ENCODE measurements around the gene PTBP3. TPM values are rescaled to one million over a fixed set of nuclear protein-coding genes. Genes with fewer than 3 reads are reported as not detected.

The PTBP3 gene
- total and polyA plus RNA-seq, 2 of the 4 experiments (the other 2 are of a cell fraction) = 8.6 to 15.6 TPM

GRCh38 chr9:112382501-112383364 is 49.3 kb upstream of the PTBP3 start:
- BruUV-seq (replicated peaks) = no TSS peak
- no peak for DNase-seq

More at GRCh38 chr9:112382501-112383364, 49.3 kb upstream of the PTBP3 start:
- intact Hi-C loops (cut with micrococcal nuclease) (loop anchor here (5.0 kb wide), 1 partner anchor 330 kb away; no protein-coding TSS in a partner anchor), in situ Hi-C loops (cut with MboI; ENCODE audit: low sequenced_read_pairs) (no loop called here), dilution Hi-C loops (cut with HindIII; ENCODE audit: low sequenced_read_pairs, unreplicated experiment) (no loop called here)
- H3K56ac ChIP-seq (ENCODE audit: extremely low read depth, insufficient read depth, low read length) = no peak overlapping the region
- H3K27ac ChIP-seq (ENCODE audit: insufficient read depth, low read length) = no peak overlapping the region; the same call in 1 of the 2 replicates
- H4K5ac ChIP-seq (ENCODE audit: low read depth, low read length) = no peak overlapping the region
- H2BK120ac ChIP-seq (ENCODE audit: low read depth, low read length) = no peak overlapping the region
- H2BK15ac ChIP-seq (ENCODE audit: low read depth, low read length) = no peak overlapping the region
- peaks cover 17 to 67% of the 10 kb centered on the region in 2 experiments for H3K79me1 ChIP-seq (ENCODE audit: low read depth in 1 of 2, low read length in 2 of 2)
- H3K4me3 ChIP-seq (ENCODE audit: insufficient read depth, low read depth, low read length) = no peak overlapping the region
- H2AFZ ChIP-seq (replicated peaks; ENCODE audit: low read length, poor library complexity) = no peak overlapping the region
- H4K91ac ChIP-seq (ENCODE audit: insufficient read depth, low read depth, low read length) = no peak overlapping the region
- H3K4ac ChIP-seq (ENCODE audit: low read depth, low read length) = no peak overlapping the region
- peaks cover 3% of the 10 kb centered on the region; the same call in 1 of the 2 replicates for H3K4me1 ChIP-seq (ENCODE audit: control insufficient read depth, insufficient read depth, low read length)
- no peak overlapping the region for H3K9ac ChIP-seq (ENCODE audit: low read depth, low read length)
- H3K9me1 ChIP-seq (ENCODE audit: insufficient read depth, low read length) = no peaks in the 10 kb centered on the region; the same call in 1 of the 2 replicates
- no peak overlapping the region for H4K8ac ChIP-seq (ENCODE audit: low read depth in 2 of 2, low read length in 2 of 2)
- no peak overlapping the region for H2AK9ac ChIP-seq (replicated peaks; ENCODE audit: low read depth, low read length, poor library complexity)
- TF ChIP-seq BHLHE40 (IDR thresholded peaks at IDR 0.05; ENCODE audit: low read depth, low read length) (no peak), RAD21 (IDR thresholded peaks at IDR 0.05; ENCODE audit: low read length) (no peak), MAFK (IDR thresholded peaks at IDR 0.05; ENCODE audit: low read depth, low read length) (no peak), FOS (IDR thresholded peaks at IDR 0.05; ENCODE audit: low read depth, low read length) (no peak), CHD1 (IDR thresholded peaks at IDR 0.05; ENCODE audit: low read depth, low read length) (no peak), CEBPB (IDR thresholded peaks at IDR 0.05; ENCODE audit: low read depth, low read length) (no peak), MXI1 (IDR thresholded peaks at IDR 0.05; ENCODE audit: borderline replicate concordance, low read depth, low read length) (no peak), ELK1 (IDR thresholded peaks at IDR 0.05; ENCODE audit: borderline replicate concordance, low read depth, low read length) (no peak), NFE2L2 (IDR thresholded peaks at IDR 0.05; ENCODE audit: low read depth, low read length) (no peak), CTCF (conservative IDR thresholded peaks at IDR 0.05; ENCODE audit: low read depth, low read length) (no peak), SMC3 (IDR thresholded peaks at IDR 0.05; ENCODE audit: low read depth, low read length) (no peak)
- no peaks in the 10 kb centered on the region for H4K20me1 ChIP-seq (ENCODE audit: insufficient read depth, low read length)
- H2AK5ac ChIP-seq (ENCODE audit: low read depth, low read length) = no peak overlapping the region
- WGBS, 2 experiments (ENCODE audit: extremely low coverage in 2 of 2, insufficient read length in 1 of 2) = no CpG with 5 or more reads among the region's 11 CpGs
- ChIA-PET CTCF (no interaction called here), POLR2A (ENCODE audit: unreplicated experiment) (no interaction called here)
- H2BK20ac ChIP-seq (ENCODE audit: low read depth, low read length) = no peak overlapping the region
- no peak overlapping the region for H3K18ac ChIP-seq (ENCODE audit: low read depth, low read length)
- H3K23ac ChIP-seq (ENCODE audit: low read depth, low read length) = no peak overlapping the region
- H2BK5ac ChIP-seq (ENCODE audit: low read depth, low read length, poor library complexity, severe bottlenecking) = no peak overlapping the region
- H3K4me2 ChIP-seq (ENCODE audit: low read depth, low read length) = no peak overlapping the region; the same call in 1 of the 2 replicates
- H3K27me3 ChIP-seq (ENCODE audit: control insufficient read depth, insufficient read depth, low read length) = no peaks in the 10 kb centered on the region
- H3K14ac ChIP-seq (replicated peaks; ENCODE audit: low read depth, low read length) = no peak overlapping the region
- no peak for ATAC-seq (ENCODE audit: low read depth)
- H3K9me3 ChIP-seq (ENCODE audit: control insufficient read depth, insufficient read depth, low read length) = no peaks in the 10 kb centered on the region
- 0 out of 2 replicates have a peak, but pooled peaks cover 2% of the 10 kb centered on the region for H3K36me3 ChIP-seq (ENCODE audit: control insufficient read depth, insufficient read depth, low read length)

Measured in IMR-90 (cell line).